ENCODE data around the gene CALCOCO2.

- no peak for TF ChIP-seq EP300 (IDR thresholded peaks at IDR 0.05)
- no peak for TF ChIP-seq CHD4 (IDR thresholded peaks at IDR 0.05; ENCODE audit: borderline replicate concordance)
- TF ChIP-seq USF2 (IDR thresholded peaks at IDR 0.05), result no peak
- no peak for TF ChIP-seq RNF2 (IDR thresholded peaks at IDR 0.05; ENCODE audit: borderline replicate concordance, low read depth)
- no peak for TF ChIP-seq POLR2A (IDR thresholded peaks at IDR 0.05; ENCODE audit: low read length)
- no peak for TF ChIP-seq CTCF (IDR thresholded peaks at IDR 0.05)
These were observed 59.3 kb downstream of the CALCOCO2 start for GRCh38 chr17:48890086-48890485.

Measured in A549 (cell line).